ENCODE results near the gene INSL3.
A peak's percentile ranks its signal among the peaks of the same experiment; 100 is the strongest.

Gene INSL3

GRCh38 chr19:17866312-17866963 is 45.1 kb upstream of the INSL3 start:
- Histone ChIP-seq H2AK5ac (ENCODE audit: low read length) (no peak overlapping the region), H2BK12ac (ENCODE audit: low read length) (no peak overlapping the region), H3K79me1 (ENCODE audit: low read length) (no peaks in the 10 kb centered on the region), H3K4me1 (ENCODE audit: control insufficient read depth in 1 of 2, insufficient read depth in 2 of 2, low read length in 2 of 2) (peaks cover 0 to 4% of the 10 kb centered on the region in 2 experiments), H3K14ac (ENCODE audit: low read length) (no peak overlapping the region), H3K27me3 (ENCODE audit: insufficient read depth, low read length) (no peaks in the 10 kb centered on the region), H3K9ac (ENCODE audit: low read length) (no peak overlapping the region), H3K36me3 (ENCODE audit: control insufficient read depth in 1 of 2, insufficient read depth in 2 of 2, low read length in 2 of 2) (peaks cover 31 to 34% of the 10 kb centered on the region in 2 experiments), H4K91ac (ENCODE audit: low read depth, low read length) (no peak overlapping the region), H3K18ac (ENCODE audit: low read length) (no peak overlapping the region), H3K79me2 (ENCODE audit: control insufficient read depth, insufficient read depth, low read length, poor library complexity) (peaks cover 4% of the 10 kb centered on the region), H3K27ac (ENCODE audit: low read depth, low read length) (no peak overlapping the region), H2BK120ac (ENCODE audit: insufficient read depth, low read length, poor library complexity) (no peak overlapping the region), H3K9me3 (ENCODE audit: insufficient read depth, low read depth, low read length) (peaks cover 5% of the 10 kb centered on the region), H4K8ac (ENCODE audit: low read depth, low read length) (no peak overlapping the region), H3K4ac (ENCODE audit: low read depth, low read length) (no peak overlapping the region), H4K12ac (ENCODE audit: low read depth, low read length) (no peak overlapping the region), H3K4me2 (ENCODE audit: low read length) (no peak overlapping the region), H3K23ac (ENCODE audit: low read length) (no peak overlapping the region), H3K4me3 (ENCODE audit: low read depth, low read length) (no peak overlapping the region), H2BK5ac (ENCODE audit: low read depth, low read length, poor library complexity) (no peak overlapping the region), H2AFZ (ENCODE audit: insufficient read depth, low read length, poor library complexity) (no peak overlapping the region)
- 100% methylated on average over 4 of the region's 8 CpGs for WGBS (ENCODE audit: extremely low coverage, insufficient coverage, insufficient read length)
- DNase-seq: no peak

- H2BK120ac ChIP-seq (ENCODE audit: insufficient read depth, low read length, poor library complexity): no peak overlapping the region
- no peak overlapping the region for H2AFZ ChIP-seq (ENCODE audit: insufficient read depth, low read length, poor library complexity)
- H3K4me2 ChIP-seq (ENCODE audit: low read length): no peak overlapping the region
- H2AK5ac ChIP-seq (ENCODE audit: low read length): no peak overlapping the region
- no peak overlapping the region for H4K12ac ChIP-seq (ENCODE audit: low read depth, low read length)
- H3K23ac ChIP-seq (ENCODE audit: low read length): no peak overlapping the region
- H4K91ac ChIP-seq (ENCODE audit: low read depth, low read length): no peak overlapping the region
- peak in 1 of 2 donors; percentile 36 for DNase-seq
- H3K9me3 ChIP-seq (ENCODE audit: insufficient read depth, low read depth, low read length): peaks cover 5% of the 10 kb centered on the region
- H3K18ac ChIP-seq (ENCODE audit: low read length): no peak overlapping the region
- H4K8ac ChIP-seq (ENCODE audit: low read depth, low read length): no peak overlapping the region
- H3K4ac ChIP-seq (ENCODE audit: low read depth, low read length): no peak overlapping the region
- H3K9ac ChIP-seq (ENCODE audit: low read length): no peak overlapping the region
- H3K4me3 ChIP-seq (ENCODE audit: low read depth, low read length): no peak overlapping the region
- no peak overlapping the region for H2BK5ac ChIP-seq (ENCODE audit: low read depth, low read length, poor library complexity)
- no CpG with 5 or more reads among the region's 13 CpGs for WGBS (ENCODE audit: extremely low coverage, insufficient coverage, insufficient read length)
- H3K79me1 ChIP-seq (ENCODE audit: low read length): no peaks in the 10 kb centered on the region
- H3K79me2 ChIP-seq (ENCODE audit: control insufficient read depth, insufficient read depth, low read length, poor library complexity): peaks cover 10% of the 10 kb centered on the region
- no peak overlapping the region for H3K27ac ChIP-seq (ENCODE audit: low read depth, low read length)
- no peak overlapping the region for H3K14ac ChIP-seq (ENCODE audit: low read length)
- H2BK12ac ChIP-seq (ENCODE audit: low read length): no peak overlapping the region
- peaks cover 34 to 40% of the 10 kb centered on the region in 2 experiments for H3K36me3 ChIP-seq (ENCODE audit: control insufficient read depth in 1 of 2, insufficient read depth in 2 of 2, low read length in 2 of 2)
- no peaks in the 10 kb centered on the region for H3K27me3 ChIP-seq (ENCODE audit: insufficient read depth, low read length)
- H3K4me1 ChIP-seq (ENCODE audit: control insufficient read depth in 1 of 2, insufficient read depth in 2 of 2, low read length in 2 of 2): peaks cover 0 to 11% of the 10 kb centered on the region in 2 experiments
Observed at GRCh38 chr19:17865364-17866311, 44.3 kb upstream of the INSL3 start.

GRCh38 chr19:17863520-17864182 is 42.3 kb upstream of the INSL3 start:
- no peak overlapping the region for H3K9ac ChIP-seq (ENCODE audit: low read length)
- H3K27ac ChIP-seq (ENCODE audit: low read depth, low read length): no peak overlapping the region
- H3K4me1 ChIP-seq (ENCODE audit: control insufficient read depth in 1 of 2, insufficient read depth in 2 of 2, low read length in 2 of 2): peaks cover 0 to 12% of the 10 kb centered on the region in 2 experiments
- H4K91ac ChIP-seq (ENCODE audit: low read depth, low read length): no peak overlapping the region
- H4K8ac ChIP-seq (ENCODE audit: low read depth, low read length): no peak overlapping the region
- no peak overlapping the region for H3K18ac ChIP-seq (ENCODE audit: low read length)
- no peak overlapping the region for H3K4me3 ChIP-seq (ENCODE audit: low read depth, low read length)
- no peak overlapping the region for H3K14ac ChIP-seq (ENCODE audit: low read length)
- no peak overlapping the region for H2AFZ ChIP-seq (ENCODE audit: insufficient read depth, low read length, poor library complexity)
- no peaks in the 10 kb centered on the region for H3K27me3 ChIP-seq (ENCODE audit: insufficient read depth, low read length)
- no peak overlapping the region for H2AK5ac ChIP-seq (ENCODE audit: low read length)
- no CpG with 5 or more reads among the region's 8 CpGs for WGBS (ENCODE audit: extremely low coverage, insufficient coverage, insufficient read length)
- H3K79me2 ChIP-seq (ENCODE audit: control insufficient read depth, insufficient read depth, low read length, poor library complexity): peaks cover 19% of the 10 kb centered on the region
- H2BK12ac ChIP-seq (ENCODE audit: low read length): no peak overlapping the region
- peak in 1 of 2 donors; percentile 49 for DNase-seq
- H3K9me3 ChIP-seq (ENCODE audit: insufficient read depth, low read depth, low read length): peaks cover 4% of the 10 kb centered on the region
- no peak overlapping the region for H3K23ac ChIP-seq (ENCODE audit: low read length)
- H2BK5ac ChIP-seq (ENCODE audit: low read depth, low read length, poor library complexity): no peak overlapping the region
- H3K36me3 ChIP-seq (ENCODE audit: control insufficient read depth in 1 of 2, insufficient read depth in 2 of 2, low read length in 2 of 2): peaks cover 35 to 41% of the 10 kb centered on the region in 2 experiments
- peaks cover 4% of the 10 kb centered on the region for H3K79me1 ChIP-seq (ENCODE audit: low read length)
- no peak overlapping the region for H2BK120ac ChIP-seq (ENCODE audit: insufficient read depth, low read length, poor library complexity)
- H3K4ac ChIP-seq (ENCODE audit: low read depth, low read length): no peak overlapping the region
- no peak overlapping the region for H4K12ac ChIP-seq (ENCODE audit: low read depth, low read length)
- H3K4me2 ChIP-seq (ENCODE audit: low read length): no peak overlapping the region

- H3K4me3 ChIP-seq (ENCODE audit: low read depth, low read length): no peak overlapping the region
- H3K36me3 ChIP-seq (ENCODE audit: control insufficient read depth in 1 of 2, insufficient read depth in 2 of 2, low read length in 2 of 2): peaks cover 35 to 41% of the 10 kb centered on the region in 2 experiments
- peaks cover 2% of the 10 kb centered on the region for H3K9me3 ChIP-seq (ENCODE audit: insufficient read depth, low read depth, low read length)
- no peak overlapping the region for H2BK120ac ChIP-seq (ENCODE audit: insufficient read depth, low read length, poor library complexity)
- no peak overlapping the region for H2BK12ac ChIP-seq (ENCODE audit: low read length)
- H3K9ac ChIP-seq (ENCODE audit: low read length): no peak overlapping the region
- no peak overlapping the region for H3K27ac ChIP-seq (ENCODE audit: low read depth, low read length)
- H4K12ac ChIP-seq (ENCODE audit: low read depth, low read length): no peak overlapping the region
- no peak overlapping the region for H3K18ac ChIP-seq (ENCODE audit: low read length)
- WGBS (ENCODE audit: extremely low coverage, insufficient coverage, insufficient read length): no CpG with 5 or more reads among the region's 31 CpGs
- H2BK5ac ChIP-seq (ENCODE audit: low read depth, low read length, poor library complexity): no peak overlapping the region
- H3K4me1 ChIP-seq (ENCODE audit: control insufficient read depth in 1 of 2, insufficient read depth in 2 of 2, low read length in 2 of 2): peaks cover 0 to 12% of the 10 kb centered on the region in 2 experiments
- H3K27me3 ChIP-seq (ENCODE audit: insufficient read depth, low read length): no peaks in the 10 kb centered on the region
- H4K91ac ChIP-seq (ENCODE audit: low read depth, low read length): no peak overlapping the region
- H2AK5ac ChIP-seq (ENCODE audit: low read length): no peak overlapping the region
- H3K14ac ChIP-seq (ENCODE audit: low read length): no peak overlapping the region
- H3K4ac ChIP-seq (ENCODE audit: low read depth, low read length): no peak overlapping the region
- no peak overlapping the region for H4K8ac ChIP-seq (ENCODE audit: low read depth, low read length)
- H3K79me1 ChIP-seq (ENCODE audit: low read length): peaks cover 4% of the 10 kb centered on the region
- no peak overlapping the region for H2AFZ ChIP-seq (ENCODE audit: insufficient read depth, low read length, poor library complexity)
- DNase-seq: no peak
- no peak overlapping the region for H3K23ac ChIP-seq (ENCODE audit: low read length)
- peaks cover 19% of the 10 kb centered on the region for H3K79me2 ChIP-seq (ENCODE audit: control insufficient read depth, insufficient read depth, low read length, poor library complexity)
- no peak overlapping the region for H3K4me2 ChIP-seq (ENCODE audit: low read length)
Observed at GRCh38 chr19:17862711-17863519, 41.6 kb upstream of the INSL3 start.

Data from trophoblast cell (in vitro differentiated cells and primary cell).